HL-60 (cell line): ENCODE results near the gene INO80C.
"Not testable (repeated sequence)": the region's sequence is repeated elsewhere in the genome, so short reads cannot be mapped to it uniquely, and the experiment has no call there.

Experiments
- DNase-seq, 2 experiments: peaks; one replicate each; pipeline ENCODE4 v3.0.0-alpha.2; 2010 to 2020; ENCODE audit warnings: low read depth in 1 of 2, low spot score in 1 of 2
- H3K27ac ChIP-seq: fragments of 250-450 bp; sonication (Bioruptor Pico); replicated peaks from 2 replicates; pipeline ENCODE4 v1.5.1; 2020; ENCODE audit warnings: mild to moderate bottlenecking, moderate library complexity
- H3K27me3 ChIP-seq: fragments of 250-450 bp; sonication (Bioruptor Pico); 2 replicates; pipeline ENCODE4 v1.5.1; 2021; ENCODE audit warnings: mild to moderate bottlenecking, moderate library complexity; ENCODE audit not compliant: insufficient read depth, poor library complexity, severe bottlenecking
- H3K4me3 ChIP-seq: replicated peaks from 2 replicates; pipeline ENCODE4 v1.5.1; 2011; ENCODE audit warnings: mild to moderate bottlenecking, control low read depth, low read length; ENCODE audit not compliant: insufficient read depth
- GABPA ChIP-seq: IDR thresholded peaks from 2 replicates; pipeline ENCODE4 v1.6.1; 2012; ENCODE audit warnings: low read depth
- POLR2AphosphoS5 ChIP-seq: IDR thresholded peaks from 2 replicates; pipeline ENCODE4 v1.6.1; 2012; ENCODE audit warnings: low read depth
- SPI1 ChIP-seq: IDR thresholded peaks from 2 replicates; pipeline ENCODE4 v1.6.1; 2012; ENCODE audit warnings: low read depth, mild to moderate bottlenecking, borderline replicate concordance
- TF ChIP-seq, protein P1 (sequence below): IDR thresholded peaks from one replicate; pipeline ENCODE4 v1.5.1; 2011; ENCODE audit warnings: low read length, control low read depth, inconsistent platforms; ENCODE audit not compliant: insufficient read depth
- TF ChIP-seq, protein P2 (sequence below): IDR thresholded peaks from 2 replicates; pipeline ENCODE4 v1.6.1; 2012; ENCODE audit warnings: low read depth; ENCODE audit not compliant: insufficient replicate concordance

INO80C gene

DNA sequence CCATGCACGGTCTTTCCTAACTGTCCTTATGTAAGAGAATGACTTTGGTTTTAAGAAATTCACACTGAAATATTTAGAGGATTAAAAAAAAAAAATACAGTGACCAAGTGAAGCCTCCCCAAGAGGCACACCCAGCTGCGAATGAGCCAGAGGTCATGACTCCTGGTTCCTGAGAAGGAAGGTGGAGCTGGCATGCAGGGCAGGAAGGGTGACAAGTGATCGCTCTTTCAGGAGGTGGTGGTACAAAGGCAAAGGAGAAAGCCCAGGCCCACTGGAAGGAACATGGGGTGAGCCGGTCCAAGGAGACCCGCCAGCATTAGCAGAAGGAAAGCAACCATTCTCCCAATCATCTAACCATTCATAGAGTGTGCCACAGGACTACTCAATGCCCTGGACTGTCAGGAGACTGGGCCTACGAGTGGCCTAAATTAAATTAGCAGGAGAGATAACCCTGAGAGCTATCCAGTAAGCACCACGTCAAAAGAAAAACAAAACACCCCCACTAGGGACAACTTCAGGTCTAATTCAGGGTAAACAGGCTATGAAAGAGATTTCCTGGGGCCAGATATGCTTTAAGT lies 7.8 kb downstream of the INO80C start:
- TF ChIP-seq POLR2AphosphoS5 (no peak), GABPA (no peak), SPI1 (no peak)
- TF ChIP-seq, protein P1, sequence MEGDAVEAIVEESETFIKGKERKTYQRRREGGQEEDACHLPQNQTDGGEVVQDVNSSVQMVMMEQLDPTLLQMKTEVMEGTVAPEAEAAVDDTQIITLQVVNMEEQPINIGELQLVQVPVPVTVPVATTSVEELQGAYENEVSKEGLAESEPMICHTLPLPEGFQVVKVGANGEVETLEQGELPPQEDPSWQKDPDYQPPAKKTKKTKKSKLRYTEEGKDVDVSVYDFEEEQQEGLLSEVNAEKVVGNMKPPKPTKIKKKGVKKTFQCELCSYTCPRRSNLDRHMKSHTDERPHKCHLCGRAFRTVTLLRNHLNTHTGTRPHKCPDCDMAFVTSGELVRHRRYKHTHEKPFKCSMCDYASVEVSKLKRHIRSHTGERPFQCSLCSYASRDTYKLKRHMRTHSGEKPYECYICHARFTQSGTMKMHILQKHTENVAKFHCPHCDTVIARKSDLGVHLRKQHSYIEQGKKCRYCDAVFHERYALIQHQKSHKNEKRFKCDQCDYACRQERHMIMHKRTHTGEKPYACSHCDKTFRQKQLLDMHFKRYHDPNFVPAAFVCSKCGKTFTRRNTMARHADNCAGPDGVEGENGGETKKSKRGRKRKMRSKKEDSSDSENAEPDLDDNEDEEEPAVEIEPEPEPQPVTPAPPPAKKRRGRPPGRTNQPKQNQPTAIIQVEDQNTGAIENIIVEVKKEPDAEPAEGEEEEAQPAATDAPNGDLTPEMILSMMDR, result no peak
- TF ChIP-seq, protein P2, sequence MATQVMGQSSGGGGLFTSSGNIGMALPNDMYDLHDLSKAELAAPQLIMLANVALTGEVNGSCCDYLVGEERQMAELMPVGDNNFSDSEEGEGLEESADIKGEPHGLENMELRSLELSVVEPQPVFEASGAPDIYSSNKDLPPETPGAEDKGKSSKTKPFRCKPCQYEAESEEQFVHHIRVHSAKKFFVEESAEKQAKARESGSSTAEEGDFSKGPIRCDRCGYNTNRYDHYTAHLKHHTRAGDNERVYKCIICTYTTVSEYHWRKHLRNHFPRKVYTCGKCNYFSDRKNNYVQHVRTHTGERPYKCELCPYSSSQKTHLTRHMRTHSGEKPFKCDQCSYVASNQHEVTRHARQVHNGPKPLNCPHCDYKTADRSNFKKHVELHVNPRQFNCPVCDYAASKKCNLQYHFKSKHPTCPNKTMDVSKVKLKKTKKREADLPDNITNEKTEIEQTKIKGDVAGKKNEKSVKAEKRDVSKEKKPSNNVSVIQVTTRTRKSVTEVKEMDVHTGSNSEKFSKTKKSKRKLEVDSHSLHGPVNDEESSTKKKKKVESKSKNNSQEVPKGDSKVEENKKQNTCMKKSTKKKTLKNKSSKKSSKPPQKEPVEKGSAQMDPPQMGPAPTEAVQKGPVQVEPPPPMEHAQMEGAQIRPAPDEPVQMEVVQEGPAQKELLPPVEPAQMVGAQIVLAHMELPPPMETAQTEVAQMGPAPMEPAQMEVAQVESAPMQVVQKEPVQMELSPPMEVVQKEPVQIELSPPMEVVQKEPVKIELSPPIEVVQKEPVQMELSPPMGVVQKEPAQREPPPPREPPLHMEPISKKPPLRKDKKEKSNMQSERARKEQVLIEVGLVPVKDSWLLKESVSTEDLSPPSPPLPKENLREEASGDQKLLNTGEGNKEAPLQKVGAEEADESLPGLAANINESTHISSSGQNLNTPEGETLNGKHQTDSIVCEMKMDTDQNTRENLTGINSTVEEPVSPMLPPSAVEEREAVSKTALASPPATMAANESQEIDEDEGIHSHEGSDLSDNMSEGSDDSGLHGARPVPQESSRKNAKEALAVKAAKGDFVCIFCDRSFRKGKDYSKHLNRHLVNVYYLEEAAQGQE, result no peak

DNA sequence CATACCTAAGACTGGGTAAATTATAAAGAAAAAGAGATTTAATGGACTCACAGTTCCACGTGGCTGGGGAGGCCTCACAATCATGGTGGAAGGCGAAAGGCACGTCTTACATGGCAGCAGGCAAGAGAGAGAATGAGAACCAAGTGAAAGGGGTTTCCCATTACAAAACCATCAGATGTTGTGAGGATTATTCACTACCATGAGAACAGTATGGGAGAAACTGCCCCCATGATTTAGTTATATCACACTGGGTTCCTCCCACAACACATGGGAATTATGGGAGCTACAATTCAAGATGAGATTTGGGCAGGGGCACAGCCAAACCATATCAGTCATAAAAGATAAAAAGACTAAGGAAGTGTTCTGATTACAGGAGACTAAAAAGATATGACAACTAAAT lies 8.5 kb downstream of the INO80C start:
- not testable (repeated sequence) for H3K27ac ChIP-seq

More for the DNA sequence above, 7.8 kb downstream of the INO80C start:
- Histone ChIP-seq H3K27me3 (no peaks in the 10 kb centered on the region), H3K27ac (no peak overlapping the region), H3K4me3 (no peak overlapping the region)
- no peak for DNase-seq

DNA sequence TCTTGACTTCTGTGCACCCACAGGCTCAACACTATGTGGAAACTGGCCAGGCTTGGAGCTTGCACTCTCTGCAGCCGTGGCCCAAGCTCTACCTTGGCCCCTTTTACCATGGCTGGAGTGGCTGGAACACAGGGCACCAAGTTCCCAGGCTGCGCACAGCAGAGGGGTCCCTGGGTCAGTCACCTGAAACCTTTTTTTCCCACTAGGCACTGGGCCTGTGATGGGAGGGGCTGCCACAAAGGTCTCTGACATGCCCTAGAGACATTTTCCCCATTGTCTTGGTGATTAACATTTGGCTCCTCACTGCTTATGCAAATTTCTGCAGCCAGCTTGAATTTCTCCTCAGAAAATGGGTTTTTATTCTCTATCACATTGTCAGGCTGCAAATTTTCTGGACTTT lies 9.4 kb downstream of the INO80C start:
- DNase-seq, H3K27ac ChIP-seq, H3K27me3 ChIP-seq, H3K4me3 ChIP-seq: not testable (repeated sequence)

More for the DNA sequence above, 8.5 kb downstream of the INO80C start:
- H3K27me3 ChIP-seq, DNase-seq, H3K4me3 ChIP-seq: not testable (repeated sequence)

DNA sequence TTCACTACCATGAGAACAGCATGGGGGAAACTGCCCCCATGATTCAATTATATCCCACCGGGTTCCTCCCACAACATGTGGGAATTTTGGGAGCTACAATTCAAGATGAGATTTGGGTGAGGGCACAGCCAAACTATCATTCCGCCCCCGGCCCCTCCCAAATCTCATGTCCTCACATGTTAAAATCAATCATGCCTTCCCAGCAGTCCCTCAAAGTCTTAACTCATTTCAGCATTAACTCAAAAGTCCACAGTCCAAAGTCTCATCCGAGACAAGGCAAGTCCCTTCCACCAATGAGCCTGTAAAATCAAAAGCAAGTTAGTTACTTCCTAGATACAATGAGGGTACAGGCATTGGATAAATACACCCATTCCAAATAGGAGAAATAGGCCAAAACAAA lies 10.2 kb downstream of the INO80C start:
- H3K27me3 ChIP-seq, DNase-seq, H3K27ac ChIP-seq, H3K4me3 ChIP-seq: not testable (repeated sequence)

DNA sequence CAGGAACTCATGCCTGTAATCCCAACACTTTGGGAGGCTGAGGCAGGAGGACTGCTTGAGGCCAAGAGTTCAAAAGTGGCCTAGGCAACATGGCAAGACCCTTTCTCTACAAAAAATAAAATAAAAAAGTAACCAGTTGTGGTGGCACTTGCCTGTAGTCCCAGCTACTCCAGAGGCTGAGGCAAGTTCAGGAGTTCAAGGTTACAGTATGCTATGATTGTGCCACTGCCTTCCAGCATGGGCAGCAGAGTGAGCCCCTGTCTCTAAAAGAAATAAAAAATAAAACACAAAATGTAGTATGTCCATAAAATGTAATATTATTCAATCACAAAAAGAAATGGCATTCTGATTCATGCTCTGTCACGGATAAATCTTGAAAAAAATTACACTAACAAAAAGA lies 11.9 kb downstream of the INO80C start:
- DNase-seq, result no peak
- TF ChIP-seq, protein P1, result no peak
- no peak for TF ChIP-seq POLR2AphosphoS5
- TF ChIP-seq SPI1, result no peak
- TF ChIP-seq GABPA, result no peak
- TF ChIP-seq, protein P2, result no peak
- no peak overlapping the region for H3K27ac ChIP-seq
- H3K4me3 ChIP-seq, result no peak overlapping the region
- H3K27me3 ChIP-seq, result no peaks in the 10 kb centered on the region
